WTC11 (cell line): ENCODE measurements around the gene CCDC92.

Source experiments
- CBFB ChIP-seq: sonication (generic); formaldehyde crosslinking; IDR thresholded peaks from 2 replicates; pipeline ENCODE4 v1.8.1; 2022; ENCODE audit warnings: mild to moderate bottlenecking, low read depth, missing genetic modification reagents
- CTCF ChIP-seq: fragments of 200-600 bp; IDR thresholded peaks from 2 replicates; pipeline ENCODE4 v1.8.0; 2022; ENCODE audit warnings: antibody characterized with exemption
- EMX1 ChIP-seq: fragments of 250-450 bp; sonication (Bioruptor Pico); IDR thresholded peaks from 2 replicates; pipeline ENCODE4 v1.8.0; 2021; ENCODE audit warnings: mild to moderate bottlenecking
- MXD4 ChIP-seq: fragments of 250-450 bp; sonication (Bioruptor Pico); IDR thresholded peaks from 2 replicates; pipeline ENCODE4 v1.8.0; 2021; ENCODE audit warnings: mild to moderate bottlenecking, moderate library complexity, borderline replicate concordance

DNA sequence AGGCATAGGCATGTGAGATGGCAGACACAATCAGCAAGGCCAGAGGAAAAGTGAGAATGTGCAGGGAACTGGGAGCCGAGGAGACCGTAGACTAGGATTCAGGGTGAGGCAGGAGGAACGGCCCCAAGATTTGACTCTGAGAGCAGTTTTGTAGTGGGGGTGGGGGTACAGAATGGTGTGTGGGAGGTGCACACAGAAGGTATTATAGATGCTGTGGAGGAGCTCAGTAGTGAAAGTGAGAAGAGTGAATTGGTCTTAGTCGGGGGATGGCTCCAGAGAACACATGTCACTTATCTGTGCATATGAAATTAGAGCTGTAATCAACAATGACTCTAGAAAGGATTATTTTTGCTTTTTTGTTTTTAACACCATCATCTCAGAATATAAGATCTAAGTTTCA lies 12.3 kb upstream of the CCDC92 start:
- no peak for TF ChIP-seq CTCF
- TF ChIP-seq EMX1 (CRISPR knock-in tag) = no peak
- TF ChIP-seq CBFB (CRISPR knock-in tag) = no peak
- no peak for TF ChIP-seq MXD4
